Ishikawa (cell line): ENCODE data around the gene TNFAIP3.

Source experiments
- CEBPB ChIP-seq: IDR thresholded peaks from 2 replicates; pipeline ENCODE4 v1.6.1; 2012
- CREB1 ChIP-seq: IDR thresholded peaks from 2 replicates; pipeline ENCODE4 v1.6.1; 2012; ENCODE audit warnings: low read depth
- EGR1 ChIP-seq: IDR thresholded peaks from 2 replicates; pipeline ENCODE4 v1.6.1; 2012
- EP300 ChIP-seq: IDR thresholded peaks from 2 replicates; pipeline ENCODE4 v1.6.1; 2012; ENCODE audit warnings: borderline replicate concordance
- YY1 ChIP-seq: IDR thresholded peaks from 2 replicates; pipeline ENCODE4 v1.6.1; 2012; ENCODE audit warnings: low read depth
- TF ChIP-seq, protein P1 (sequence below): IDR thresholded peaks from 2 replicates; pipeline ENCODE4 v1.6.1; 2012

DNA sequence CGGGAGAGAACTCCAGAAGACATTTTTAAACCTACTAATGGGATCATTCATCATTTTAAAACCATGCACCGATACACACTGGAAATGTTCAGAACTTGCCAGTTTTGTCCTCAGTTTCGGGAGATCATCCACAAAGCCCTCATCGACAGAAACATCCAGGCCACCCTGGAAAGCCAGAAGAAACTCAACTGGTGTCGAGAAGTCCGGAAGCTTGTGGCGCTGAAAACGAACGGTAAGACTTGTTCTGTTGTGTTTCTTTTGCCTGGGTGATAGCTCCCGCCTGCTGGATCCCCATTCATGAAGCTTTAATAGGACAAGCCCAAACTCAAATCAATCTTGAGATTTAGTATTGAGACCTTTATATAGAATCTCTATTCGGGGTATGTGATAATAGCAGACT is 4.2 kb downstream of the TNFAIP3 start:
- no peak for TF ChIP-seq YY1
- no peak for TF ChIP-seq EP300
- TF ChIP-seq CEBPB: no peak
- TF ChIP-seq, protein P1, sequence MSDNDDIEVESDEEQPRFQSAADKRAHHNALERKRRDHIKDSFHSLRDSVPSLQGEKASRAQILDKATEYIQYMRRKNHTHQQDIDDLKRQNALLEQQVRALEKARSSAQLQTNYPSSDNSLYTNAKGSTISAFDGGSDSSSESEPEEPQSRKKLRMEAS: no peak
- no peak for TF ChIP-seq CREB1
- TF ChIP-seq EGR1: no peak
